Activated CD8-positive, alpha-beta memory T cell treated with anti-CD3 and anti-CD28 coated beads, Interleukin-2, amount 50 U/mL, for 1 hour (primary cell): Measurements from ENCODE around the gene POLA2.
"Not testable (repeated sequence)": the region's sequence is repeated elsewhere in the genome, so short reads cannot be mapped to it uniquely, and the experiment has no call there.

Experiments
- DNase-seq: peaks from one replicate; pipeline ENCODE4 v3.0.0-alpha.2; 2020; ENCODE audit errors: extremely low read depth

The POLA2 gene, protein sequence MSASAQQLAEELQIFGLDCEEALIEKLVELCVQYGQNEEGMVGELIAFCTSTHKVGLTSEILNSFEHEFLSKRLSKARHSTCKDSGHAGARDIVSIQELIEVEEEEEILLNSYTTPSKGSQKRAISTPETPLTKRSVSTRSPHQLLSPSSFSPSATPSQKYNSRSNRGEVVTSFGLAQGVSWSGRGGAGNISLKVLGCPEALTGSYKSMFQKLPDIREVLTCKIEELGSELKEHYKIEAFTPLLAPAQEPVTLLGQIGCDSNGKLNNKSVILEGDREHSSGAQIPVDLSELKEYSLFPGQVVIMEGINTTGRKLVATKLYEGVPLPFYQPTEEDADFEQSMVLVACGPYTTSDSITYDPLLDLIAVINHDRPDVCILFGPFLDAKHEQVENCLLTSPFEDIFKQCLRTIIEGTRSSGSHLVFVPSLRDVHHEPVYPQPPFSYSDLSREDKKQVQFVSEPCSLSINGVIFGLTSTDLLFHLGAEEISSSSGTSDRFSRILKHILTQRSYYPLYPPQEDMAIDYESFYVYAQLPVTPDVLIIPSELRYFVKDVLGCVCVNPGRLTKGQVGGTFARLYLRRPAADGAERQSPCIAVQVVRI

DNA sequence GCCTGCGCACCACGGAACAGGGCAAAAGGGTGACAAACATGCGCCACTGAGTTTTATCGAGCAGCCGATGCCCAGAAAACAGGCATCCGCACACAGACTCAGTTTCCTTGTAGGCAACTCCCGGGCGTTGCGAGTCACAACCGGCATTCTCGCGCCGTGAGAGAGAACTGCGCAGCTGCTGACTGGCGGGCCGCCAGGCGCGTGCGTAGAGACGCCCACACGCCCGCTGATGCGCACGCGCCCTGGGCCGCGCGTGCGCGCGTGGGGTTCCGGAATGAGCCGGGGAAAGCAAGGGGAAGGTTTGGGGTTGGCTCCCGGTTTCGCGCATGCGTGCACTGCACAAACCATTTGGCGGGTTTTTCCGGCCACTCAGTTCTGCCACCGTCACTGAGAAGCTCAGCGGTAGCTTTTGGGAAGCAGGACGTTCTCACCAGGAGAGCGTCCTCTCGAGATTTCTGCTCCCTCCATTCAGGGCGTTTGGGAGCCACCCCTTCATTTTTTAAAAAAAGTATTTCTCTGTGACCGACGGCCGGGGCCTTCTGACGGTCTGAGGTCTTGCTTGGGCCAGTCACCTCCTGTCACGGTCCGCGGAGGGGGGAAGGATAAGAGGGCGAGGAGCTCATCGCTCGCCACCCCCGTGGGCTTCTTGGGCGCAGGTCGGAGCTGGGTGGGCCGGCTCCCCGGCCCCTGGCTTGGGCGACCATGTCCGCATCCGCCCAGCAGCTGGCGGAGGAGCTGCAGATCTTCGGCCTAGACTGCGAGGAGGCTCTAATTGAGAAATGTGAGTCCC, at the start of gene POLA2:
POLA2 (plus strand) TSS at position 372 of the 790 bp plus-strand sequence; CDS start at position 703, 331 bp downstream.
- DNase-seq: peak; percentile 86

GRCh38 chr11:65212226-65212801, 49.4 kb upstream of the POLA2 start:
- no peak for DNase-seq

- DNase-seq: no peak
Observed at GRCh38 chr11:65213322-65214211, 48.2 kb upstream of the POLA2 start.

DNA sequence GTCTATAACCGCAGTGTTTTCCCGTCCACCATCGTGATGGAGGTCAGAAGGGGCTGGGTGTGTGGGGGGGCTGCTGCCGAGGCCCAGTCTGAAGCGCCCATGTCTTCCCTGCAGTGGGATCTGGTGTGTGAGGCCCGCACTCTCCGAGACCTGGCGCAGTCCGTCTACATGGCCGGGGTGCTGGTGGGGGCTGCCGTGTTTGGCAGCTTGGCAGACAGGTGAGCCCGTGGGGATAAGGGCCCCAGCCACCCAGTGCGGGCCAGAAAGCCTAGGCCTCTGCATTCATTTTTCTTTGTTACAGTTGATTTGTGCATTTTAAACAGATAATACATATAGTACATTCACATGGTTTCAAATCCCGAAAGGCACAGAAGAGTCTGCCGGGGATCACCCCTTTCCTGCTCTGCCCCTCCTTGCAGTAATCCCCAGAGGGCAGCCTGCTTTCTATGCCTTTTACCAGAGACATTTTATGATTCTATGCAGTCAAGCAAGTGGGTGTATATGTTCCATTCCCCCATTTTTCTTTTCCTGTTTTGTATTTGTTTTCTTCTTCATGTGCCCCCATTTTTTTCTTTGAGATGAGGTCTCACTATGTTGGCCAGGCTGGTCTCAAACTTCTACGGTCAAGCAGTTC, 47.4 kb upstream of the POLA2 start:
- DNase-seq: no peak

DNA sequence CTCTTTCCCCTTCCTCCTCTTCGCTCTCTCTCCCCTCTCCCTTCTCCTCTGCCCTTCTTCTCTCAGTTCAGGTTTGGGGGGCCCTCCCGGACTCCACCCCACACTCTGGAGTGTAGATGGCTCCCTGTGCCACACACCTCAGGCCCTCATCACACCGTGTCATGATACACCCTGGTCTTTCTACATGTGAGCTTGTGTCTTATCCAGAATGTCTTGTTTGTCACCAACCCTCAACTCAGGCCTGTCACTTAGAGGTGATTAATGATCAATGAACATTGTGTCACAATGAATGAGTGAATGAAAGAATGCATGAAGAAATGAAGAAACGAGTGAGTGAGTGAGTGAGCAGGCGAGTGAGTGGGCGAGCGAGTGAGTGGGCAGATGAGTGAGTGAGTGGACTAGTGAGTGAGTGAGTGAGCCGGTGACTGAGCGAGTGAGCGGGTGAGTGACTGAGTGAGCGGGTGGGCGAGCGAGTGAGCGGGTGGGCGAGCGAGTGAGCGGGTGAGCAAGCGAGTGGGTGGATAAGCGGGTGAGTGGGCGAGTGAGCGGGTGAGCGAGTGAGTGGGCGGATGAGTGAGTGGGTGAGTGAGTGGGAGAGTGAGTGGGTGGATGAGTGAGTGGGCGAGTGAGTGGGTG, 46.2 kb upstream of the POLA2 start:
- no peak for DNase-seq

DNA sequence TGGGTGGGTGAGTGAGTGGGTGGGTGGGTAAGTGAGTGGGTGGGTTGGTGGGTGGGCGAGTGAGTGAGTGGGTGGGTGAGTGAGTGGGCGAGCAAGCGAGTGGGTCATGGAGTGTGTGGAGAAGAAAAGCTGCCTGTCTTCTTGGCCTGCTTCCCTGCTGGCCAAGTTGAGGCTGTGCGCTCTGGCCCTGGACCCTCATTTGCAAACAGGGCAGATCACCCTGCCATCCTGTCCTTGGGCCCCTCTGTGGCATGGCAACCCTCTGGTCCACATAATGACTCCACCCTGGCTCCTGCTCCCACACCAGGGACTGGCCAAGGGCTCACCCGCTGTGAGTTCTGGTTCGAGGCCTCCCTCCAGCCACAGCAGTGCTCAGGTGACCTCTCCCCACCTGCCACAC, 44.9 kb upstream of the POLA2 start:
- no peak for DNase-seq

GRCh38 chr11:65217441-65218423, 44.0 kb upstream of the POLA2 start:
- DNase-seq: no peak

- no peak for DNase-seq
Observed at GRCh38 chr11:65218446-65218845, 43.3 kb upstream of the POLA2 start.

DNA sequence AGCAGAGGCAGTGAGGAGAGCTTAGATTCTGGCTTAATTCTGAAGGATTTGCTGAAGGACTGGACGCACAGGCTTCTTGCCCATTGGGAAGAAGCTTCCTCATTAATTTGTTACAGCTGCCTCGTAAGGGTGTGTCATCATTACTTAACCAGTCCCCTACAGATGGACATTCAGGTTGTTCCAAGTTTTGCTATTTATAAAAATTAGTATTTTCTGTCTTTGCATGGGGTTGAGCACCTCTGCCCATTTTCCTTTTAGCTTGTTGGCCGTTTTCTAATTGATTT, 41.9 kb upstream of the POLA2 start:
- DNase-seq: no peak

- DNase-seq: no peak
Observed at GRCh38 chr11:65221026-65221425, 40.7 kb upstream of the POLA2 start.

GRCh38 chr11:65223011-65223410, 38.8 kb upstream of the POLA2 start:
- DNase-seq: no peak

- DNase-seq: no peak
Observed at GRCh38 chr11:65224930-65225278, 36.9 kb upstream of the POLA2 start.

DNA sequence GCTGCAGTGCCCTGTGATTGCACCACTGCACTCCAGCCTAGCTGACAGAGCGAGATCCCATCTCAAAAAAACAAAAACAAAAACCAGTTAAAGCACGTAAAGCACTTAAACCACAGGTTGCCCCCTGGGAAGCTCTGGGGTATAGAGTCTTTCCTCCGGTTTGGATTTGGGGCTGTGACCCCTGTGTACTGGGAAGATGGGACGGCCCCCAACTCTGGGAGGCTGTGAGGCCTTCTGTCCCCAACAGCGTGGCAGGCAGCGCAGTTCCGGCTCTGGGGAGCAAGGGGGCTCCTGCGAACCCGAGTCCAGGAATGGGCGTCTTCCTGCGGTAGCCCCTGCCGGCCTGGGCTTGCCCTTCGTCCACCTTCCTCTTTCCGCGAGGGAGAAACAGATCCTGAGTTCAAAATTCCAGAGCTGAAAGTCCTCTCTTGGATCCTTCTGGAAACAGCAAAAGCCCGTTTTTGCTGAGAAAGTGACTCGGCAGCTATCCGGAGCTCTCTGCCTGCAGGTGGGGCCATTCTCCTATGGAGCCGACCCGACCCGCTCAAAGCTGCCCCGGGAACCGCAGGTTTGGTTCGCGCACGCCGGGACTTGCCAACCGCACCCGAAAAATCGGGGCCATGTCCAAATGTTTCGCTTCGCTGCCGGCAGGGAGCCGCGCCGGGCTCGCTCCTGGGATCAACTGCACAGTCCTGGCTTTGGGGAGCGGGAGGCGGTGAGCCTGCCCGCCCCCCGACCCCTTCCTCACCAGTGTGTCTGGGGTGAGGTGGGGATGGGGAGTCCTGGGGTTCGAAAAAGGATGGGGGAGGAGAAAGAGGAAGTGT, 36.3 kb upstream of the POLA2 start:
- DNase-seq: no peak

DNA sequence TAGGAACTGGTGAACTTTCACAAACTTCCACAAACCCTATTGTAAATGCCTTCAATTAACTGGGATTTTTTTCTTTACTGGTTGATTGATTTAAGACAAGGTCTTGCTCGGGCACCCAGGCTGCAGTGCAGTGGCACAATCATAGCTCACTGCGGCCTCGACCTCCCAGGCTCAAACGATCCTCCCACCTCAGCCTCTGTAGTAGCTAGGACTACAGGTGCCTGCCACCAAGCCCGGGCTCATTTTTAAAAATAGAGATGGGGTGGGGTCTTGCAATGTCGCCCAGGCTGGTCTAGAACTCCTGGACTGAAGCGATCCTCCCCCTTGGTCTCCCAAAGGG, 35.7 kb upstream of the POLA2 start:
- no peak for DNase-seq

- no peak for DNase-seq
Observed at GRCh38 chr11:65227879-65228278, 33.9 kb upstream of the POLA2 start.

DNA sequence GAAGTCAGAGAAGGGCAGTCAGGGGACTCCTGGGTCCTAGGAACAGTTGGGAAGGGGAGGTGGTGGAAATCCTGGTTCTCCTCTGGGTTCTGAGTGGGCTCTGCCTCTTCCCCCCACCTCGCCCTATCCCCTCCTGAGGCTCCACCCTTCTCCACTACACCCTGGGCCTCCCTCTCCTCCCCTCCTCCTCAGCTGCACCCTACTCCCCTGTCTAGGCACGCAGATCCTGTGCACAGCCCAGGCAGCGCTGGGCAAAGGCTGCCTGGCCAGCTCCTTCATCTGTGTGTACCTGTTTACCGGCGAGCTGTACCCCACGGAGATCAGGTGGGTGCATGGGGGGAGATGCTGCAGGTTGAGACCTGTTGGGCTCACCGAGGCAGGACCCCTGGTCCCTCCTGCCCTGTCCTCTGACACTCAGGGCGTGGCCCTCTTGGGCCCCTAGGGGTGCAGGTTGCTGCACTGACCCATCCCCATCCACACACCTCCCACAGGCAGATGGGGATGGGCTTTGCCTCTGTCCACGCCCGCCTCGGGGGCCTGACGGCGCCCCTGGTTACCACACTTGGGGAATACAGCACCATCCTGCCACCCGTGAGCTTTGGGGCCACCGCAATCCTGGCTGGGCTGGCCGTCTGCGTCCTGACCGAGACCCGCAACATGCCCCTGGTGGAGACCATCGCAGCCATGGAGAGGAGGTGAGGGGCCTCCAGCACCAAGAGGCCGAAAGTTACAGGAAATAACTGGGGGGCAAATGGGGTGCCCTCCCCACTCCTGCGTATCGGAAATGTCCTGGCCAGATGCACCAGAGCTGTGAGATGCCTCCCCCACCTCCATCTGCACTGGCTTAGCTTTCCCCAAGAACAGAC, 25.3 kb upstream of the POLA2 start:
- no peak for DNase-seq

- not testable (repeated sequence) for DNase-seq
Observed at GRCh38 chr11:65238302-65238701, 23.5 kb upstream of the POLA2 start.

- DNase-seq: no peak
Observed at GRCh38 chr11:65241134-65241533, 20.6 kb upstream of the POLA2 start.
